HEK293 (cell line): ENCODE data around the gene KY.

Experiments used
- CTCF ChIA-PET: fragments of 350-600 bp; formaldehyde crosslinking; extraction: SDS; loops from one replicate; lab custom pipeline; 2021; ENCODE audit warnings: antibody characterized with exemption; lab: Yijun Ruan, JAX
- POLR2A ChIA-PET: fragments of 300-600 bp; formaldehyde crosslinking; extraction: SDS; loops from one replicate; lab custom pipeline; 2020; ENCODE audit warnings: antibody characterized with exemption, inconsistent platforms; lab: Yijun Ruan, JAX
- H3K27ac ChIP-seq: fragments of 200-500 bp; sonication (Bioruptor generic); 2 replicates; pipeline ENCODE4 v1.5.1; 2014; ENCODE audit warnings: low read depth, low read length, control low read depth, inconsistent platforms; ENCODE audit errors: extremely low read depth
- H3K36me3 ChIP-seq, 2 experiments: fragments of 200-500 bp in 1 of 2; sonication (Bioruptor generic) in 1 of 2; 1 replicate in 1 of 2; 2 replicates in 1 of 2; pipeline ENCODE4 v1.5.1; 2014 to 2017; ENCODE audit warnings: inconsistent platforms in 2 of 2, low read length in 2 of 2; ENCODE audit not compliant: control insufficient read depth in 2 of 2, insufficient read depth in 1 of 2
- H3K4me1 ChIP-seq: fragments of 200-500 bp; sonication (Bioruptor generic); 2 replicates; pipeline ENCODE4 v1.5.1; 2014; ENCODE audit warnings: mild to moderate bottlenecking, low read length, inconsistent platforms; ENCODE audit not compliant: control insufficient read depth, insufficient read depth
- H3K4me3 ChIP-seq: 2 replicates; pipeline ENCODE4 v1.5.1; 2011; ENCODE audit warnings: low read depth, mild to moderate bottlenecking, control low read depth, low read length, moderate library complexity
- H3K9me3 ChIP-seq: fragments of 200-500 bp; sonication (Bioruptor generic); 2 replicates; pipeline ENCODE4 v1.5.1; 2014; ENCODE audit warnings: low read depth, low read length, inconsistent platforms; ENCODE audit not compliant: control insufficient read depth, insufficient read depth
- GLIS1 ChIP-seq: fragments of 450-650 bp; formaldehyde crosslinking; IDR thresholded peaks from 2 replicates; pipeline ENCODE4 v1.5.1; 2016; ENCODE audit warnings: missing biosample characterization, missing genetic modification characterization
- HOXA7 ChIP-seq: sonication (generic); formaldehyde crosslinking; IDR thresholded peaks from 2 replicates; pipeline ENCODE4 v1.8.1; 2022; ENCODE audit warnings: missing genetic modification reagents, borderline replicate concordance
- KLF8 ChIP-seq: fragments of 450-650 bp; formaldehyde crosslinking; IDR thresholded peaks from 2 replicates; pipeline ENCODE4 v1.5.1; 2016; ENCODE audit warnings: missing biosample characterization, missing genetic modification characterization
- SP7 ChIP-seq: fragments of 450-650 bp; formaldehyde crosslinking; IDR thresholded peaks from 2 replicates; pipeline ENCODE4 v1.5.1; 2016; ENCODE audit warnings: missing biosample characterization, missing genetic modification characterization
- ZBTB20 ChIP-seq: fragments of 450-650 bp; formaldehyde crosslinking; IDR thresholded peaks from 2 replicates; pipeline ENCODE4 v1.5.1; 2016; ENCODE audit warnings: missing biosample characterization, missing genetic modification characterization
- ZFP37 ChIP-seq: fragments of 450-650 bp; formaldehyde crosslinking; IDR thresholded peaks from 2 replicates; pipeline ENCODE4 v1.5.1; 2016; ENCODE audit warnings: missing biosample characterization, missing genetic modification characterization
- ZIC2 ChIP-seq: fragments of 450-650 bp; formaldehyde crosslinking; IDR thresholded peaks from 2 replicates; pipeline ENCODE4 v1.5.1; 2016; ENCODE audit warnings: missing biosample characterization, missing genetic modification characterization
- ZNF133 ChIP-seq: fragments of 450-650 bp; formaldehyde crosslinking; IDR thresholded peaks from 2 replicates; pipeline ENCODE4 v1.5.1; 2016; ENCODE audit warnings: missing biosample characterization, missing genetic modification characterization
- ZNF37A ChIP-seq: fragments of 450-650 bp; IDR thresholded peaks from 2 replicates; pipeline ENCODE4 v1.5.1; 2018; ENCODE audit warnings: missing biosample characterization, missing genetic modification characterization
- ZNF560 ChIP-seq: fragments of 450-650 bp; formaldehyde crosslinking; IDR thresholded peaks from 2 replicates; pipeline ENCODE4 v1.5.1; 2017; ENCODE audit warnings: missing biosample characterization, missing genetic modification characterization, borderline replicate concordance
- ZNF677 ChIP-seq: fragments of 450-650 bp; IDR thresholded peaks from 2 replicates; pipeline ENCODE4 v1.5.0; 2018; ENCODE audit warnings: missing biosample characterization, mild to moderate bottlenecking, missing genetic modification characterization, moderate library complexity
- ZNF776 ChIP-seq: fragments of 450-650 bp; formaldehyde crosslinking; IDR thresholded peaks from 2 replicates; pipeline ENCODE4 v1.5.0; 2017; ENCODE audit warnings: missing biosample characterization, missing genetic modification characterization, borderline replicate concordance
- TF ChIP-seq, protein P1 (sequence below): fragments of 450-650 bp; formaldehyde crosslinking; IDR thresholded peaks from 2 replicates; pipeline ENCODE4 v1.5.1; 2016; ENCODE audit warnings: missing biosample characterization, missing genetic modification characterization
- TF ChIP-seq, protein P2 (sequence below): fragments of 450-650 bp; formaldehyde crosslinking; IDR thresholded peaks from 2 replicates; pipeline ENCODE4 v1.5.1; 2016; ENCODE audit warnings: missing biosample characterization, missing genetic modification characterization
- TF ChIP-seq, protein P3 (sequence below): fragments of 450-650 bp; formaldehyde crosslinking; IDR thresholded peaks from 2 replicates; pipeline ENCODE4 v1.5.1; 2016; ENCODE audit warnings: missing biosample characterization, missing genetic modification characterization
- TF ChIP-seq, protein P4 (sequence below): fragments of 450-650 bp; formaldehyde crosslinking; IDR thresholded peaks from 2 replicates; pipeline ENCODE4 v1.5.1; 2016; ENCODE audit warnings: missing biosample characterization, missing genetic modification characterization
- TF ChIP-seq, protein P5 (sequence below): fragments of 450-650 bp; formaldehyde crosslinking; IDR thresholded peaks from 2 replicates; pipeline ENCODE4 v1.5.1; 2016; ENCODE audit warnings: missing biosample characterization, missing genetic modification characterization
- TF ChIP-seq, protein P6 (sequence below): fragments of 450-650 bp; formaldehyde crosslinking; IDR thresholded peaks from 2 replicates; pipeline ENCODE4 v1.5.1; 2016; ENCODE audit warnings: missing biosample characterization, missing genetic modification characterization, low read depth
- TF ChIP-seq, protein P7 (sequence below): fragments of 450-650 bp; formaldehyde crosslinking; IDR thresholded peaks from 2 replicates; pipeline ENCODE4 v1.5.1; 2016; ENCODE audit warnings: missing biosample characterization, missing genetic modification characterization
- TF ChIP-seq, protein P8 (sequence below): fragments of 450-650 bp; formaldehyde crosslinking; IDR thresholded peaks from 2 replicates; pipeline ENCODE4 v1.5.1; 2017; ENCODE audit warnings: missing biosample characterization, missing genetic modification characterization

KY gene

DNA sequence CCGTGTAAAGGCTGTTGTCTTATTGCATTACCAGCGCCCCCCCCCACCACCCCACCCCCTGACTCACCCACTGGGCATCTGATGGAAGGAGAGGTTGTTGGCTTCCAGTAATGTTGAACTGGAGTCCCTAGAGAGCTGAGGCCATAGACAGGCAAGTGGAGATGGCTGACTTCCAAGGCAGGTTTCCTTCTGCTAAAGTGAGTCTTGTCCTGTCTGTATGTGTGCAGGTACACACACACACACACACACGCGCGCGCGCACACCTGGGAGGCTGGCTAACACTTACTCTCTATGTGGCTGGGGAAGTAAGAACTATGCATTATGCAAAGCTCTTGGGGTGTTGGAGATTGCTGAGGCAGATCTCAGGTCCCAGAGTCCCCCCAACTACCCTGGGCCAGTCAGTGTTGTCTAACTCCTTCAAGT lies 1.6 kb upstream of the KY start:
- CTCF ChIA-PET, result interaction anchor here (0.7 kb wide), 1 partner anchor 63 kb away, joined by 3 read pairs; no protein-coding TSS in a partner anchor
- H3K27ac ChIP-seq, result no peak overlapping the region

DNA sequence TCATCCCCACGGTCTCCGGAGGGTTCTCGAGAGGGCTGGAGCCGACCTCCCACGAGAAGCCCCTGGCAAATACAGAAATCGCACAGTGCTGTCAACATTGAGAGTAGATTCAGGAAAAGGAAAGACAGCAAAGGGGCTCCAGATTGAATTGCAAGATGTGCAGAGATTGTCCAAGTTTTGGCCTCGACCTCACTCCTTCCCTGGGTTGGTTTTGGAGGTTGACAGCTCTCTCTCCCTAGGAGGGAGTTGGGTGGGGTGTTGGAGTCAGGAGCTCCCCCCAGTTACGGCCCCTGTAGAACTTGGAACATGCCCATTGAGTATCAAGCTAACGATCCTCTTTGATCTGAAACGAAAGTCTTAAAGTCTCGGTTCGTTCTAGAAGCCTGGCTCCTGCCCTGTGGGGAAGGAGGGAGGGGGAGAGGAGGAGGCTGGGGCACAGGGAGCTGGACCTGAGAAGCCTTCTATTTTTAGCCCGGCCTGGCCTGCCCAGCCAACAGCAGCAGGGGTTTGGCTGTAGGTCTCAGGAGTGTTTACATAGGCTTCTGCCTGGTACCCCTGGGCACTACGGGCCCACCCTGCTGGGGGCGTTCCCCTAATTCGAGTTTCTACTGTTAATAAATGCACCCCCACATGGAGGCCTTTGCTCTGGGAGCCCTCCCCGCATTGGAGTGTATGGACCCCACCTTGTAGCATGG lies 672 bp upstream of the KY start:
- Histone ChIP-seq H3K9me3 (no peaks in the 10 kb centered on the region), H3K27ac (no peak overlapping the region), H3K4me1 (no peaks in the 10 kb centered on the region), H3K36me3 (no peaks in the 10 kb centered on the region), H3K4me3 (peak overlapping the region; percentile 30)
- POLR2A ChIA-PET, result no interaction called here
- CTCF ChIA-PET, result interaction anchor here (0.6 to 1.0 kb wide), 2 partner anchors 30 to 48 kb away, joined by 3 to 4 read pairs; no protein-coding TSS in a partner anchor
- TF ChIP-seq GLIS1 (tag by site-specific recombination) (0 out of 2 replicates have a peak, but pooled peaks have one; percentile 16), ZBTB20 (tag by site-specific recombination) (no peak), ZFP37 (tag by site-specific recombination) (no peak)
- TF ChIP-seq, protein P1, sequence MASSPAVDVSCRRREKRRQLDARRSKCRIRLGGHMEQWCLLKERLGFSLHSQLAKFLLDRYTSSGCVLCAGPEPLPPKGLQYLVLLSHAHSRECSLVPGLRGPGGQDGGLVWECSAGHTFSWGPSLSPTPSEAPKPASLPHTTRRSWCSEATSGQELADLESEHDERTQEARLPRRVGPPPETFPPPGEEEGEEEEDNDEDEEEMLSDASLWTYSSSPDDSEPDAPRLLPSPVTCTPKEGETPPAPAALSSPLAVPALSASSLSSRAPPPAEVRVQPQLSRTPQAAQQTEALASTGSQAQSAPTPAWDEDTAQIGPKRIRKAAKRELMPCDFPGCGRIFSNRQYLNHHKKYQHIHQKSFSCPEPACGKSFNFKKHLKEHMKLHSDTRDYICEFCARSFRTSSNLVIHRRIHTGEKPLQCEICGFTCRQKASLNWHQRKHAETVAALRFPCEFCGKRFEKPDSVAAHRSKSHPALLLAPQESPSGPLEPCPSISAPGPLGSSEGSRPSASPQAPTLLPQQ (tag by site-specific recombination), result no peak
- TF ChIP-seq, protein P2, sequence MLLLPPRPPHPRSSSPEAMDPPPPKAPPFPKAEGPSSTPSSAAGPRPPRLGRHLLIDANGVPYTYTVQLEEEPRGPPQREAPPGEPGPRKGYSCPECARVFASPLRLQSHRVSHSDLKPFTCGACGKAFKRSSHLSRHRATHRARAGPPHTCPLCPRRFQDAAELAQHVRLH (tag by site-specific recombination), result no peak
- TF ChIP-seq, protein P3, sequence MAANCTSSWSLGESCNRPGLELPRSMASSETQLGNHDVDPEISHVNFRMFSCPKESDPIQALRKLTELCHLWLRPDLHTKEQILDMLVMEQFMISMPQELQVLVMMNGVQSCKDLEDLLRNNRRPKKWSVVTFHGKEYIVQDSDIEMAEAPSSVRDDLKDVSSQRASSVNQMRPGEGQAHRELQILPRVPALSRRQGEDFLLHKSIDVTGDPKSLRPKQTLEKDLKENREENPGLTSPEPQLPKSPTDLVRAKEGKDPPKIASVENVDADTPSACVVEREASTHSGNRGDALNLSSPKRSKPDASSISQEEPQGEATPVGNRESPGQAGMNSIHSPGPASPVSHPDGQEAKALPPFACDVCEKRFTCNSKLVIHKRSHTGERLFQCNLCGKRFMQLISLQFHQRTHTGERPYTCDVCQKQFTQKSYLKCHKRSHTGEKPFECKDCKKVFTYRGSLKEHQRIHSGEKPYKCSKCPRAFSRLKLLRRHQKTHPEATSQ, result no peak
- TF ChIP-seq, protein P4, sequence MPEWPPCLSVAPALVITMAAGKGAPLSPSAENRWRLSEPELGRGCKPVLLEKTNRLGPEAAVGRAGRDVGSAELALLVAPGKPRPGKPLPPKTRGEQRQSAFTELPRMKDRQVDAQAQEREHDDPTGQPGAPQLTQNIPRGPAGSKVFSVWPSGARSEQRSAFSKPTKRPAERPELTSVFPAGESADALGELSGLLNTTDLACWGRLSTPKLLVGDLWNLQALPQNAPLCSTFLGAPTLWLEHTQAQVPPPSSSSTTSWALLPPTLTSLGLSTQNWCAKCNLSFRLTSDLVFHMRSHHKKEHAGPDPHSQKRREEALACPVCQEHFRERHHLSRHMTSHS (tag by site-specific recombination), result no peak

More for the DNA sequence above, 1.6 kb upstream of the KY start:
- Histone ChIP-seq H3K4me3 (no peak overlapping the region), H3K36me3 (no peaks in the 10 kb centered on the region), H3K9me3 (no peaks in the 10 kb centered on the region), H3K4me1 (no peaks in the 10 kb centered on the region)
- POLR2A ChIA-PET, result no interaction called here
- TF ChIP-seq ZNF776 (no peak), ZNF677 (tag by site-specific recombination) (no peak), SP7 (no peak), ZIC2 (tag by site-specific recombination) (no peak), ZNF37A (tag by site-specific recombination) (no peak), ZNF133 (tag by site-specific recombination) (no peak), HOXA7 (CRISPR knock-in tag) (no peak), KLF8 (tag by site-specific recombination) (no peak), ZNF560 (tag by site-specific recombination) (no peak)
- TF ChIP-seq, protein P5, sequence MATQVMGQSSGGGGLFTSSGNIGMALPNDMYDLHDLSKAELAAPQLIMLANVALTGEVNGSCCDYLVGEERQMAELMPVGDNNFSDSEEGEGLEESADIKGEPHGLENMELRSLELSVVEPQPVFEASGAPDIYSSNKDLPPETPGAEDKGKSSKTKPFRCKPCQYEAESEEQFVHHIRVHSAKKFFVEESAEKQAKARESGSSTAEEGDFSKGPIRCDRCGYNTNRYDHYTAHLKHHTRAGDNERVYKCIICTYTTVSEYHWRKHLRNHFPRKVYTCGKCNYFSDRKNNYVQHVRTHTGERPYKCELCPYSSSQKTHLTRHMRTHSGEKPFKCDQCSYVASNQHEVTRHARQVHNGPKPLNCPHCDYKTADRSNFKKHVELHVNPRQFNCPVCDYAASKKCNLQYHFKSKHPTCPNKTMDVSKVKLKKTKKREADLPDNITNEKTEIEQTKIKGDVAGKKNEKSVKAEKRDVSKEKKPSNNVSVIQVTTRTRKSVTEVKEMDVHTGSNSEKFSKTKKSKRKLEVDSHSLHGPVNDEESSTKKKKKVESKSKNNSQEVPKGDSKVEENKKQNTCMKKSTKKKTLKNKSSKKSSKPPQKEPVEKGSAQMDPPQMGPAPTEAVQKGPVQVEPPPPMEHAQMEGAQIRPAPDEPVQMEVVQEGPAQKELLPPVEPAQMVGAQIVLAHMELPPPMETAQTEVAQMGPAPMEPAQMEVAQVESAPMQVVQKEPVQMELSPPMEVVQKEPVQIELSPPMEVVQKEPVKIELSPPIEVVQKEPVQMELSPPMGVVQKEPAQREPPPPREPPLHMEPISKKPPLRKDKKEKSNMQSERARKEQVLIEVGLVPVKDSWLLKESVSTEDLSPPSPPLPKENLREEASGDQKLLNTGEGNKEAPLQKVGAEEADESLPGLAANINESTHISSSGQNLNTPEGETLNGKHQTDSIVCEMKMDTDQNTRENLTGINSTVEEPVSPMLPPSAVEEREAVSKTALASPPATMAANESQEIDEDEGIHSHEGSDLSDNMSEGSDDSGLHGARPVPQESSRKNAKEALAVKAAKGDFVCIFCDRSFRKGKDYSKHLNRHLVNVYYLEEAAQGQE (tag by site-specific recombination), result no peak
- TF ChIP-seq, protein P6, sequence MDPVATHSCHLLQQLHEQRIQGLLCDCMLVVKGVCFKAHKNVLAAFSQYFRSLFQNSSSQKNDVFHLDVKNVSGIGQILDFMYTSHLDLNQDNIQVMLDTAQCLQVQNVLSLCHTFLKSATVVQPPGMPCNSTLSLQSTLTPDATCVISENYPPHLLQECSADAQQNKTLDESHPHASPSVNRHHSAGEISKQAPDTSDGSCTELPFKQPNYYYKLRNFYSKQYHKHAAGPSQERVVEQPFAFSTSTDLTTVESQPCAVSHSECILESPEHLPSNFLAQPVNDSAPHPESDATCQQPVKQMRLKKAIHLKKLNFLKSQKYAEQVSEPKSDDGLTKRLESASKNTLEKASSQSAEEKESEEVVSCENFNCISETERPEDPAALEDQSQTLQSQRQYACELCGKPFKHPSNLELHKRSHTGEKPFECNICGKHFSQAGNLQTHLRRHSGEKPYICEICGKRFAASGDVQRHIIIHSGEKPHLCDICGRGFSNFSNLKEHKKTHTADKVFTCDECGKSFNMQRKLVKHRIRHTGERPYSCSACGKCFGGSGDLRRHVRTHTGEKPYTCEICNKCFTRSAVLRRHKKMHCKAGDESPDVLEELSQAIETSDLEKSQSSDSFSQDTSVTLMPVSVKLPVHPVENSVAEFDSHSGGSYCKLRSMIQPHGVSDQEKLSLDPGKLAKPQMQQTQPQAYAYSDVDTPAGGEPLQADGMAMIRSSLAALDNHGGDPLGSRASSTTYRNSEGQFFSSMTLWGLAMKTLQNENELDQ (tag by site-specific recombination), result no peak
- TF ChIP-seq, protein P7, sequence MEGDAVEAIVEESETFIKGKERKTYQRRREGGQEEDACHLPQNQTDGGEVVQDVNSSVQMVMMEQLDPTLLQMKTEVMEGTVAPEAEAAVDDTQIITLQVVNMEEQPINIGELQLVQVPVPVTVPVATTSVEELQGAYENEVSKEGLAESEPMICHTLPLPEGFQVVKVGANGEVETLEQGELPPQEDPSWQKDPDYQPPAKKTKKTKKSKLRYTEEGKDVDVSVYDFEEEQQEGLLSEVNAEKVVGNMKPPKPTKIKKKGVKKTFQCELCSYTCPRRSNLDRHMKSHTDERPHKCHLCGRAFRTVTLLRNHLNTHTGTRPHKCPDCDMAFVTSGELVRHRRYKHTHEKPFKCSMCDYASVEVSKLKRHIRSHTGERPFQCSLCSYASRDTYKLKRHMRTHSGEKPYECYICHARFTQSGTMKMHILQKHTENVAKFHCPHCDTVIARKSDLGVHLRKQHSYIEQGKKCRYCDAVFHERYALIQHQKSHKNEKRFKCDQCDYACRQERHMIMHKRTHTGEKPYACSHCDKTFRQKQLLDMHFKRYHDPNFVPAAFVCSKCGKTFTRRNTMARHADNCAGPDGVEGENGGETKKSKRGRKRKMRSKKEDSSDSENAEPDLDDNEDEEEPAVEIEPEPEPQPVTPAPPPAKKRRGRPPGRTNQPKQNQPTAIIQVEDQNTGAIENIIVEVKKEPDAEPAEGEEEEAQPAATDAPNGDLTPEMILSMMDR (tag by site-specific recombination), result no peak
- TF ChIP-seq, protein P8, sequence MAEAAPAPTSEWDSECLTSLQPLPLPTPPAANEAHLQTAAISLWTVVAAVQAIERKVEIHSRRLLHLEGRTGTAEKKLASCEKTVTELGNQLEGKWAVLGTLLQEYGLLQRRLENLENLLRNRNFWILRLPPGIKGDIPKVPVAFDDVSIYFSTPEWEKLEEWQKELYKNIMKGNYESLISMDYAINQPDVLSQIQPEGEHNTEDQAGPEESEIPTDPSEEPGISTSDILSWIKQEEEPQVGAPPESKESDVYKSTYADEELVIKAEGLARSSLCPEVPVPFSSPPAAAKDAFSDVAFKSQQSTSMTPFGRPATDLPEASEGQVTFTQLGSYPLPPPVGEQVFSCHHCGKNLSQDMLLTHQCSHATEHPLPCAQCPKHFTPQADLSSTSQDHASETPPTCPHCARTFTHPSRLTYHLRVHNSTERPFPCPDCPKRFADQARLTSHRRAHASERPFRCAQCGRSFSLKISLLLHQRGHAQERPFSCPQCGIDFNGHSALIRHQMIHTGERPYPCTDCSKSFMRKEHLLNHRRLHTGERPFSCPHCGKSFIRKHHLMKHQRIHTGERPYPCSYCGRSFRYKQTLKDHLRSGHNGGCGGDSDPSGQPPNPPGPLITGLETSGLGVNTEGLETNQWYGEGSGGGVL (tag by site-specific recombination), result no peak
